Cardiac septum (tissue), 1 donor: Measurements from ENCODE around the gene SLC25A25. TPM values are rescaled to one million over a fixed set of nuclear protein-coding genes. Genes with fewer than 3 reads are reported as not detected.
A peak's percentile ranks its signal among the peaks of the same experiment; 100 is the strongest.
"Not testable (repeated sequence)": the region's sequence is repeated elsewhere in the genome, so short reads cannot be mapped to it uniquely, and the experiment has no call there.

Experiments used
- DNase-seq: peaks from one replicate; pipeline ENCODE4 v3.0.0-alpha.2; 2020; ENCODE audit warnings: low spot score
- intact Hi-C: fragments of 100-400 bp; cut with DNase I; formaldehyde crosslinking; loops from one replicate; pipeline ENCODE4 v1.14.0; 2022
- total RNA-seq: library from RNA; stranded (reverse); fragmentation: NEBNext Ultra II Directional; extraction: Animal tissue kit (Norgen Biotek cat#: 25700); gene quantifications from one replicate; pipeline ENCODE4 v1.2.1, GENCODE V29; 2021
- donor health status: DM: no; HTN: no; CAD: no.

The SLC25A25 gene
- total RNA-seq, 1 donor from 2014 or later = 5.6 TPM

- intact Hi-C loops = no loop called here
- no peak for DNase-seq
Measured at GRCh38 chr9:128104171-128104618, 36.2 kb downstream of the SLC25A25 start.

GRCh38 chr9:128105538-128106175, 37.6 kb downstream of the SLC25A25 start:
- DNase-seq = no peak
- intact Hi-C loops = no loop called here

- intact Hi-C loops = no loop called here
- no peak for DNase-seq
Measured at GRCh38 chr9:128106181-128106939, 38.3 kb downstream of the SLC25A25 start.

- DNase-seq = no peak
- intact Hi-C loops = no loop called here
Measured at GRCh38 chr9:128106940-128107467, 39.0 kb downstream of the SLC25A25 start.

GRCh38 chr9:128107468-128108268, 39.6 kb downstream of the SLC25A25 start:
- intact Hi-C loops = no loop called here
- DNase-seq = no peak

GRCh38 chr9:128108269-128109049, 40.4 kb downstream of the SLC25A25 start:
- intact Hi-C loops = no loop called here
- no peak for DNase-seq

GRCh38 chr9:128109050-128109709, 41.1 kb downstream of the SLC25A25 start:
- DNase-seq = no peak
- intact Hi-C loops = no loop called here

GRCh38 chr9:128111726-128112125, 43.7 kb downstream of the SLC25A25 start:
- intact Hi-C loops = not testable (repeated sequence)

GRCh38 chr9:128113526-128114325, 45.7 kb downstream of the SLC25A25 start:
- intact Hi-C loops = no loop called here

More at GRCh38 chr9:128111726-128112125, 43.7 kb downstream of the SLC25A25 start:
- DNase-seq = not testable (repeated sequence)

GRCh38 chr9:128114326-128115186, 46.5 kb downstream of the SLC25A25 start:
- DNase-seq = peak; percentile 63
- intact Hi-C loops = loop anchor here (5.0 kb wide), 1 partner anchor 42 kb away; no protein-coding TSS in a partner anchor

More at GRCh38 chr9:128113526-128114325, 45.7 kb downstream of the SLC25A25 start:
- DNase-seq = no peak

GRCh38 chr9:128115187-128116103, 47.4 kb downstream of the SLC25A25 start:
- DNase-seq = peak; percentile 20

GRCh38 chr9:128116104-128117083, 48.4 kb downstream of the SLC25A25 start:
- DNase-seq = no peak
- intact Hi-C loops = loop anchor here (1.0 to 5.0 kb wide), 3 partner anchors 44 to 173 kb away; no protein-coding TSS in a partner anchor

More at GRCh38 chr9:128115187-128116103, 47.4 kb downstream of the SLC25A25 start:
- intact Hi-C loops = loop anchor here (2.0 to 5.0 kb wide), 2 partner anchors 43 to 81 kb away; no protein-coding TSS in a partner anchor

GRCh38 chr9:128117613-128118471, 49.8 kb downstream of the SLC25A25 start:
- intact Hi-C loops = loop anchor here (1.0 to 5.0 kb wide), 3 partner anchors 46 to 175 kb away; no protein-coding TSS in a partner anchor

More at GRCh38 chr9:128117613-128118471, 49.8 kb downstream of the SLC25A25 start:
- DNase-seq = peak; percentile 97
